Measurements from ENCODE around the gene NEUROD2. TPM values are rescaled to one million over a fixed set of nuclear protein-coding genes. Genes with fewer than 3 reads are reported as not detected.

Gene NEUROD2
- total RNA-seq, 2 experiments from 2014 or later = not detected

- ChIA-PET POLR2A (interaction anchor here (0.6 kb wide), 1 partner anchor 1406 kb away, joined by 3 read pairs; no protein-coding TSS in a partner anchor), CTCF (interaction anchor here (6.4 to 8.9 kb wide), 3 partner anchors 25 to 75 kb away, joined by 105 to 195 read pairs (median 156); partner anchors contain the start of genes PNMT and TCAP)
- no peak for DNase-seq
Observed at GRCh38 chr17:39626171-39627046, 18.7 kb upstream of the NEUROD2 start, which contains the start of gene PPP1R1B. TSS of gene PPP1R1B (plus strand) at chr17:39626952. CDS start at chr17:39627393, 441 bp downstream.

GRCh38 chr17:39625198-39625785, 17.6 kb upstream of the NEUROD2 start:
- no peak overlapping the region for H3K4me3 Mint-ChIP-seq

More at GRCh38 chr17:39626171-39627046, 18.7 kb upstream of the NEUROD2 start, which contains the start of gene PPP1R1B:
- Mint-ChIP-seq H3K27me3 (ENCODE audit: low read depth) (peaks cover 49% of the 10 kb centered on the region), H3K9me3 (ENCODE audit: insufficient read depth) (no peaks in the 10 kb centered on the region), H3K4me1 (ENCODE audit: low read depth) (peaks cover 33% of the 10 kb centered on the region), H3K36me3 (ENCODE audit: low read depth) (no peaks in the 10 kb centered on the region), H3K4me3 (no peak within 1 kb of the TSS), H3K27ac (no peak within 1 kb of the TSS)
- ATAC-seq = no peak

GRCh38 chr17:39624313-39624712, 16.6 kb upstream of the NEUROD2 start:
- H3K4me1 Mint-ChIP-seq (ENCODE audit: low read depth) = peaks cover 27% of the 10 kb centered on the region
- H3K27ac Mint-ChIP-seq = no peak overlapping the region
- ChIA-PET POLR2A (interaction anchor here (1.3 to 1.4 kb wide), 2 partner anchors 80 to 105 kb away, joined by 3 read pairs; no protein-coding TSS in a partner anchor), CTCF (interaction anchor here (1.0 to 8.9 kb wide), 9 partner anchors 8 to 445 kb away, joined by 4 to 195 read pairs (median 18); partner anchors contain the start of genes PNMT and TCAP)
- ATAC-seq = no peak
- no peak overlapping the region for H3K4me3 Mint-ChIP-seq
- no peaks in the 10 kb centered on the region for H3K9me3 Mint-ChIP-seq (ENCODE audit: insufficient read depth)
- no peak for DNase-seq
- no peaks in the 10 kb centered on the region for H3K36me3 Mint-ChIP-seq (ENCODE audit: low read depth)
- peaks cover 44% of the 10 kb centered on the region for H3K27me3 Mint-ChIP-seq (ENCODE audit: low read depth)

More at GRCh38 chr17:39625198-39625785, 17.6 kb upstream of the NEUROD2 start:
- H3K27me3 Mint-ChIP-seq (ENCODE audit: low read depth) = peaks cover 45% of the 10 kb centered on the region
- peaks cover 27% of the 10 kb centered on the region for H3K4me1 Mint-ChIP-seq (ENCODE audit: low read depth)
- DNase-seq (no peak), ATAC-seq (no peak)
- no peaks in the 10 kb centered on the region for H3K36me3 Mint-ChIP-seq (ENCODE audit: low read depth)
- CTCF ChIA-PET = interaction anchor here (1.0 to 8.9 kb wide), 6 partner anchors 7 to 128 kb away, joined by 3 to 195 read pairs (median 130); partner anchors contain the start of genes PNMT and TCAP
- POLR2A ChIA-PET = interaction anchor here (0.6 to 1.4 kb wide), 4 partner anchors 79 to 1407 kb away, joined by 3 to 5 read pairs (median 3); no protein-coding TSS in a partner anchor
- H3K27ac Mint-ChIP-seq = no peak overlapping the region
- no peaks in the 10 kb centered on the region for H3K9me3 Mint-ChIP-seq (ENCODE audit: insufficient read depth)

- Mint-ChIP-seq H3K36me3 (ENCODE audit: low read depth) (no peaks in the 10 kb centered on the region), H3K9me3 (ENCODE audit: insufficient read depth) (no peaks in the 10 kb centered on the region), H3K27ac (no peak overlapping the region), H3K27me3 (ENCODE audit: low read depth) (peaks cover 40% of the 10 kb centered on the region), H3K4me3 (no peak overlapping the region), H3K4me1 (ENCODE audit: low read depth) (peaks cover 27% of the 10 kb centered on the region)
- ChIA-PET POLR2A (interaction anchor here (1.0 kb wide), 1 partner anchor 44 kb away, joined by 4 read pairs; no protein-coding TSS in a partner anchor), CTCF (interaction anchor here (0.6 to 8.9 kb wide), 48 partner anchors 9 to 364 kb away, joined by 3 to 195 read pairs (median 4); partner anchors contain the start of genes CDK12, IKZF3, MIEN1 and PGAP3)
- DNase-seq (peak; percentile 88), ATAC-seq (peak; percentile 76)
Observed at GRCh38 chr17:39623356-39623950, 15.7 kb upstream of the NEUROD2 start.

- DNase-seq = peak; percentile 44
- CTCF ChIA-PET = interaction anchor here (0.6 to 8.9 kb wide), 60 partner anchors 10 to 666 kb away, joined by 3 to 195 read pairs (median 8); partner anchors contain the start of genes CDK12, IKZF3, MIEN1 and PGAP3
- Mint-ChIP-seq H3K4me3 (peak overlapping the region; percentile 62), H3K9me3 (ENCODE audit: insufficient read depth) (no peaks in the 10 kb centered on the region), H3K27me3 (ENCODE audit: low read depth) (peaks cover 35% of the 10 kb centered on the region), H3K27ac (peak overlapping the region; percentile 79), H3K36me3 (ENCODE audit: low read depth) (no peaks in the 10 kb centered on the region), H3K4me1 (ENCODE audit: low read depth) (peaks cover 27% of the 10 kb centered on the region)
- peak; percentile 20 for ATAC-seq
- POLR2A ChIA-PET = interaction anchor here (1.0 to 1.3 kb wide), 4 partner anchors 12 to 151 kb away, joined by 3 to 5 read pairs (median 3); partner anchors contain the start of gene MIEN1
Observed at GRCh38 chr17:39622380-39623006, 14.8 kb upstream of the NEUROD2 start.

GRCh38 chr17:39621523-39622379, 14.0 kb upstream of the NEUROD2 start:
- Mint-ChIP-seq H3K36me3 (ENCODE audit: low read depth) (no peaks in the 10 kb centered on the region), H3K27ac (peak overlapping the region; percentile 79), H3K27me3 (ENCODE audit: low read depth) (peaks cover 39% of the 10 kb centered on the region), H3K4me1 (ENCODE audit: low read depth) (peaks cover 27% of the 10 kb centered on the region), H3K4me3 (peak overlapping the region; percentile 62), H3K9me3 (ENCODE audit: insufficient read depth) (no peaks in the 10 kb centered on the region)
- DNase-seq (peak; percentile 91), ATAC-seq (peak; percentile 73)
- CTCF ChIA-PET = interaction anchor here (0.5 to 8.9 kb wide), 78 partner anchors 9 to 597 kb away, joined by 3 to 195 read pairs (median 6); partner anchors contain the start of genes CDK12, IKZF3, MIEN1 and PGAP3
- POLR2A ChIA-PET = interaction anchor here (0.6 to 1.3 kb wide), 7 partner anchors 13 to 151 kb away, joined by 3 to 5 read pairs (median 3); partner anchors contain the start of gene MIEN1

- H3K27ac Mint-ChIP-seq = no peak overlapping the region
- CTCF ChIA-PET = interaction anchor here (0.6 to 8.9 kb wide), 12 partner anchors 9 to 414 kb away, joined by 3 to 195 read pairs (median 4); partner anchors contain the start of genes MIEN1, PNMT, STARD3 and TCAP
- peaks cover 36% of the 10 kb centered on the region for H3K27me3 Mint-ChIP-seq (ENCODE audit: low read depth)
- peaks cover 22% of the 10 kb centered on the region for H3K4me1 Mint-ChIP-seq (ENCODE audit: low read depth)
- no peak for ATAC-seq
- no peak overlapping the region for H3K4me3 Mint-ChIP-seq
- H3K9me3 Mint-ChIP-seq (ENCODE audit: insufficient read depth) = no peaks in the 10 kb centered on the region
- POLR2A ChIA-PET = interaction anchor here (1.0 to 1.3 kb wide), 2 partner anchors 52 to 110 kb away, joined by 3 read pairs; partner anchors contain the start of gene MIEN1
- DNase-seq = no peak
- no peaks in the 10 kb centered on the region for H3K36me3 Mint-ChIP-seq (ENCODE audit: low read depth)
Observed at GRCh38 chr17:39619786-39620101, 12.0 kb upstream of the NEUROD2 start.

- H3K4me3 Mint-ChIP-seq = no peak overlapping the region
- H3K27ac Mint-ChIP-seq = no peak overlapping the region
- peaks cover 22% of the 10 kb centered on the region for H3K4me1 Mint-ChIP-seq (ENCODE audit: low read depth)
- no peaks in the 10 kb centered on the region for H3K9me3 Mint-ChIP-seq (ENCODE audit: insufficient read depth)
- peaks cover 36% of the 10 kb centered on the region for H3K27me3 Mint-ChIP-seq (ENCODE audit: low read depth)
- ChIA-PET POLR2A (interaction anchor here (1.0 to 1.3 kb wide), 2 partner anchors 52 to 111 kb away, joined by 3 read pairs; partner anchors contain the start of gene MIEN1), CTCF (interaction anchor here (0.6 to 8.9 kb wide), 11 partner anchors 10 to 413 kb away, joined by 3 to 195 read pairs (median 4); partner anchors contain the start of genes MIEN1, PNMT, STARD3 and TCAP)
- DNase-seq = no peak
- no peak for ATAC-seq
- H3K36me3 Mint-ChIP-seq (ENCODE audit: low read depth) = no peaks in the 10 kb centered on the region
Observed at GRCh38 chr17:39618956-39619785, 11.5 kb upstream of the NEUROD2 start.

GRCh38 chr17:39618246-39618913, 10.7 kb upstream of the NEUROD2 start:
- H3K4me3 Mint-ChIP-seq = peak overlapping the region; percentile 67
- H3K27me3 Mint-ChIP-seq (ENCODE audit: low read depth) = peaks cover 36% of the 10 kb centered on the region
- no peak for ATAC-seq
- peaks cover 16% of the 10 kb centered on the region for H3K4me1 Mint-ChIP-seq (ENCODE audit: low read depth)
- no peak for DNase-seq
- H3K36me3 Mint-ChIP-seq (ENCODE audit: low read depth) = no peaks in the 10 kb centered on the region
- CTCF ChIA-PET = interaction anchor here (1.1 to 8.4 kb wide), 7 partner anchors 14 to 412 kb away, joined by 3 to 195 read pairs (median 5); partner anchors contain the start of genes MIEN1, PNMT and TCAP
- POLR2A ChIA-PET = interaction anchor here (1.3 kb wide), 1 partner anchor 112 kb away, joined by 3 read pairs; the partner anchor contains the start of gene MIEN1
- H3K9me3 Mint-ChIP-seq (ENCODE audit: insufficient read depth) = no peaks in the 10 kb centered on the region
- H3K27ac Mint-ChIP-seq = no peak overlapping the region

Measured in activated CD8-positive, alpha-beta T cell treated with anti-CD3 and anti-CD28 coated beads, Interleukin-2, amount 10 ng/mL, durations not matched to agents 7 days and 5 days (primary cell).